SU-DHL-6 (cell line): ENCODE results near the gene LRGUK.

Experiments used
- H2AFZ ChIP-seq: fragments of 200-600 bp; sonication (generic); 2 replicates; pipeline ENCODE4 v1.6.1; 2014; ENCODE audit warnings: low read depth, mild to moderate bottlenecking, moderate library complexity, mixed read lengths, antibody characterized with exemption, low read length; ENCODE audit not compliant: severe bottlenecking
- H3F3A ChIP-seq: fragments of 200-600 bp; shearing (Covaris generic); 2 replicates; pipeline ENCODE4 v1.6.0; 2016; ENCODE audit warnings: antibody characterized with exemption, mild to moderate bottlenecking; ENCODE audit not compliant: insufficient read depth
- H3K27ac ChIP-seq: fragments of 200-600 bp; sonication (generic); 2 replicates; pipeline ENCODE4 v1.5.1; 2016; ENCODE audit warnings: low read depth, mild to moderate bottlenecking, low read length, moderate library complexity, mixed read lengths
- H3K27me3 ChIP-seq: fragments of 200-600 bp; sonication (generic), shearing (Covaris generic); 2 replicates; pipeline ENCODE4 v1.6.0; 2014; ENCODE audit warnings: mild to moderate bottlenecking, low read length
- H3K36me3 ChIP-seq: fragments of 200-600 bp; sonication (generic); 2 replicates; pipeline ENCODE4 v1.6.1; 2014; ENCODE audit warnings: mild to moderate bottlenecking, low read length, mixed read lengths
- H3K4me2 ChIP-seq: fragments of 300-600, 200-600 bp; shearing (Covaris generic), sonication (generic); 2 replicates; pipeline ENCODE4 v1.6.0; 2014; ENCODE audit warnings: low read length, low read depth, mild to moderate bottlenecking; ENCODE audit not compliant: poor library complexity, severe bottlenecking
- H3K4me3 ChIP-seq: fragments of 200-600 bp; sonication (generic); 2 replicates; pipeline ENCODE4 v1.5.1; 2014; ENCODE audit warnings: antibody characterized with exemption, low read length, mild to moderate bottlenecking, mixed read lengths; ENCODE audit not compliant: insufficient read depth, poor library complexity, severe bottlenecking
- H3K79me2 ChIP-seq: fragments of 200-600 bp; sonication (generic); 2 replicates; pipeline ENCODE4 v1.6.1; 2014; ENCODE audit warnings: mild to moderate bottlenecking, low read length, moderate library complexity; ENCODE audit not compliant: insufficient read depth
- H3K9ac ChIP-seq: fragments of 200-600 bp; sonication (generic); 2 replicates; pipeline ENCODE4 v1.7.0; 2014; ENCODE audit warnings: mild to moderate bottlenecking, low read length
- H3K9me2 ChIP-seq: fragments of 200-600 bp; sonication (generic); replicated peaks from 2 replicates; pipeline ENCODE4 v1.6.1; 2014; ENCODE audit warnings: low read length; ENCODE audit not compliant: insufficient read depth
- H3K9me3 ChIP-seq: fragments of 200-600 bp; sonication (generic); 2 replicates; pipeline ENCODE4 v1.6.1; 2014; ENCODE audit warnings: low read length, mixed read lengths; ENCODE audit not compliant: insufficient read depth
- H4K20me1 ChIP-seq: fragments of 200-600 bp; sonication (generic); 2 replicates; pipeline ENCODE4 v1.6.1; 2014; ENCODE audit warnings: low read depth, mild to moderate bottlenecking, antibody characterized with exemption, low read length, moderate library complexity, mixed read lengths
- EZH2phosphoT487 ChIP-seq: fragments of 200-600 bp; sonication (generic), shearing (Covaris generic); conservative IDR thresholded peaks from 2 replicates; pipeline ENCODE4 v1.6.1; 2018; ENCODE audit warnings: mild to moderate bottlenecking, antibody characterized with exemption, low read length, moderate library complexity, mixed read lengths
- TF ChIP-seq, protein P1 (sequence below): fragments of 200-600 bp; sonication (generic); IDR thresholded peaks from one replicate; pipeline ENCODE4 v1.5.1; 2017; ENCODE audit warnings: antibody characterized with exemption, mild to moderate bottlenecking, low read length, moderate library complexity; ENCODE audit not compliant: insufficient read depth, poor library complexity, severe bottlenecking

LRGUK gene

DNA sequence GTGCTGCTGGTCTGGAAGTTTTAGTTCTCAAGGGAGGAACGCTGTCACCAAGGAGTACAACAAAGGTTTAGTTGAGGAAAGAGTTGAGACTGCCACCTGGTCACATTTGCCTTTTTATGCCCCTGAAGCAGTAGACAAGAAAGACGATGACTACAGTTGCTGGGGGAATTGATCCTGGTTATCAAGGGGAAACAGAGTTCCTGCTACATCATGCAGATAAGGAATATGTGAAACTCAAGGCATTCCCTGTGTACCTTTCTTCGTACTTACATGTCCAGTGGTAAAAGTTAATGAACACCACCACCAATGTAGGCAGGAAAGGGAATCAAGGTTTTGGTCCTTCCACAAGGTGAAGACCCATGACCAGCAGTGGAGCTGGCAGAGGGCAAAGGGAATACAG lies 157.8 kb downstream of the LRGUK start:
- no peak overlapping the region for H3K27ac ChIP-seq
- H3K4me3 ChIP-seq = no peak overlapping the region
- no peaks in the 10 kb centered on the region for H4K20me1 ChIP-seq
- H3K36me3 ChIP-seq = no peaks in the 10 kb centered on the region
- no peak overlapping the region for H2AFZ ChIP-seq
- no peak overlapping the region for H3K9ac ChIP-seq
- H3K79me2 ChIP-seq = no peaks in the 10 kb centered on the region
- no peaks in the 10 kb centered on the region for H3F3A ChIP-seq
- no peaks in the 10 kb centered on the region for H3K9me3 ChIP-seq
- no peaks in the 10 kb centered on the region for H3K9me2 ChIP-seq
- no peak overlapping the region for H3K4me2 ChIP-seq
- no peak for TF ChIP-seq EZH2phosphoT487
- TF ChIP-seq, protein P1, sequence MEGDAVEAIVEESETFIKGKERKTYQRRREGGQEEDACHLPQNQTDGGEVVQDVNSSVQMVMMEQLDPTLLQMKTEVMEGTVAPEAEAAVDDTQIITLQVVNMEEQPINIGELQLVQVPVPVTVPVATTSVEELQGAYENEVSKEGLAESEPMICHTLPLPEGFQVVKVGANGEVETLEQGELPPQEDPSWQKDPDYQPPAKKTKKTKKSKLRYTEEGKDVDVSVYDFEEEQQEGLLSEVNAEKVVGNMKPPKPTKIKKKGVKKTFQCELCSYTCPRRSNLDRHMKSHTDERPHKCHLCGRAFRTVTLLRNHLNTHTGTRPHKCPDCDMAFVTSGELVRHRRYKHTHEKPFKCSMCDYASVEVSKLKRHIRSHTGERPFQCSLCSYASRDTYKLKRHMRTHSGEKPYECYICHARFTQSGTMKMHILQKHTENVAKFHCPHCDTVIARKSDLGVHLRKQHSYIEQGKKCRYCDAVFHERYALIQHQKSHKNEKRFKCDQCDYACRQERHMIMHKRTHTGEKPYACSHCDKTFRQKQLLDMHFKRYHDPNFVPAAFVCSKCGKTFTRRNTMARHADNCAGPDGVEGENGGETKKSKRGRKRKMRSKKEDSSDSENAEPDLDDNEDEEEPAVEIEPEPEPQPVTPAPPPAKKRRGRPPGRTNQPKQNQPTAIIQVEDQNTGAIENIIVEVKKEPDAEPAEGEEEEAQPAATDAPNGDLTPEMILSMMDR = no peak
- H3K27me3 ChIP-seq = no peaks in the 10 kb centered on the region

DNA sequence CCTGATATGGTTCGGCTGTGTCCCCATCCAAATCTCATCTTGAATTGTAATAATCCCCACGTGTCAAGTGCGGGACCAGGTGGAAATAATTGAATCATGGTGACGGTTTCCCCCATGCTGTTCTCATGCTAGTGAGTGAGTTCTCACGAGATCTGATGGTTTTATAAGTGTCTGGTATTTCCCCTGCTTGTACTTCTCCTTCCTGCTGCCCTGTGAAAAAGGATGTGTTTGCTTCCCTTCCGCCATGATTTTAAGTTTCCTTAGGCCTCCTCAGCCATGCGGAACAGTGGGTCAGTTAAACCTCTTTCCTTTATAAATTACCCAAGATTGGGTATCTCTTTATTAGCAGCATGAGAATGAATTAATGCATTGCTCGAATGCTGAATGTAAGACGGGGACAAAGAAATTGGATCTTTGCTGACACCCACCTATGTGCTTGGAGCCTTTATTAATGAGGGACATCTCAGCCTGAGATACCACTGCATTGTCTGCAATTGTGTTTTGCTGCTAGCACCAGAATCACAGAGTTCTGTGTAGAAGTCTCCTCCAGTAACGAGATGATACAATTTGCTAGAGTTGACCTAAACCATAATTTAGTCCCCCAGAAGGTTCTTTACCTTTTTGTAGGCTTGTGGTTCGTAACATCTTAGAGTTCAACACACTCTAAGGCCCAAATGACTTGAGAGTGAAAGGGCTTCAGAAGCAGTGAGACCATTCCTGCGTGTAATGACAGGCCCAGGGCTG lies 160.9 kb downstream of the LRGUK start:
- Histone ChIP-seq H3K27ac (no peak overlapping the region), H3K36me3 (no peaks in the 10 kb centered on the region), H3K9ac (no peak overlapping the region), H3K4me3 (no peak overlapping the region), H4K20me1 (no peaks in the 10 kb centered on the region), H3F3A (no peaks in the 10 kb centered on the region), H2AFZ (no peak overlapping the region), H3K4me2 (no peak overlapping the region), H3K9me2 (no peaks in the 10 kb centered on the region), H3K27me3 (no peaks in the 10 kb centered on the region), H3K9me3 (no peaks in the 10 kb centered on the region), H3K79me2 (no peaks in the 10 kb centered on the region)
- no peak for TF ChIP-seq EZH2phosphoT487
- TF ChIP-seq, protein P1 = no peak

DNA sequence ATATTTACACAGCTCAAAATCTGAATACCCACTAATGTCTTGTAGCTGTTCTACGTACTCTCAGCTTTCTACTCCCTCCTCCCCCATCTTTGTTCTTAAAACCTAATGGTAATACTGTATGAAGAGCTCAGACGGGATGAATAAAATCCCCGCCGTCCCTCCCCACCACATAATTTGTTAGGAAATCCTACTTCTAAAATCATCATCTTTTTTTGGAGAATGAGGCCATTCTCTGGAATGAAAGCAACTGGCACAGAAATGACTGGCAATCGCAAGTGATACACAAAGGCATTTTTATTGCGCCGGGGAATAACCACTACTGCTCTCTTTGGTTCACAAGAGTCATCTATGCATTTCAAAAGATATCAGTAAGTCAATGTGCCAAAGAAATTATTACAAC lies 162.3 kb downstream of the LRGUK start:
- H3K27ac ChIP-seq = no peak overlapping the region
- TF ChIP-seq, protein P1 = no peak
- no peak for TF ChIP-seq EZH2phosphoT487
- no peaks in the 10 kb centered on the region for H3K79me2 ChIP-seq
- H2AFZ ChIP-seq = no peak overlapping the region
- no peaks in the 10 kb centered on the region for H4K20me1 ChIP-seq
- no peak overlapping the region for H3K4me2 ChIP-seq
- no peaks in the 10 kb centered on the region for H3K27me3 ChIP-seq
- H3K9me3 ChIP-seq = no peaks in the 10 kb centered on the region
- H3F3A ChIP-seq = no peaks in the 10 kb centered on the region
- H3K9me2 ChIP-seq = no peaks in the 10 kb centered on the region
- H3K4me3 ChIP-seq = no peak overlapping the region
- H3K9ac ChIP-seq = no peak overlapping the region
- H3K36me3 ChIP-seq = no peaks in the 10 kb centered on the region
